ENCODE results near the gene RBMS1. TPM values are rescaled to one million over a fixed set of nuclear protein-coding genes. Genes with fewer than 3 reads are reported as not detected.

RBMS1 gene
- total and polyA plus RNA-seq, 12 donors, result 22.6 to 77.7 (median 59.0) TPM

- peak overlapping the region in 1 of 10 donors; percentile 38 for H3K27ac ChIP-seq
- DNase-seq, result no peak
Observed at GRCh38 chr2:160228141-160228917, 265.3 kb downstream of the RBMS1 start.

DNA sequence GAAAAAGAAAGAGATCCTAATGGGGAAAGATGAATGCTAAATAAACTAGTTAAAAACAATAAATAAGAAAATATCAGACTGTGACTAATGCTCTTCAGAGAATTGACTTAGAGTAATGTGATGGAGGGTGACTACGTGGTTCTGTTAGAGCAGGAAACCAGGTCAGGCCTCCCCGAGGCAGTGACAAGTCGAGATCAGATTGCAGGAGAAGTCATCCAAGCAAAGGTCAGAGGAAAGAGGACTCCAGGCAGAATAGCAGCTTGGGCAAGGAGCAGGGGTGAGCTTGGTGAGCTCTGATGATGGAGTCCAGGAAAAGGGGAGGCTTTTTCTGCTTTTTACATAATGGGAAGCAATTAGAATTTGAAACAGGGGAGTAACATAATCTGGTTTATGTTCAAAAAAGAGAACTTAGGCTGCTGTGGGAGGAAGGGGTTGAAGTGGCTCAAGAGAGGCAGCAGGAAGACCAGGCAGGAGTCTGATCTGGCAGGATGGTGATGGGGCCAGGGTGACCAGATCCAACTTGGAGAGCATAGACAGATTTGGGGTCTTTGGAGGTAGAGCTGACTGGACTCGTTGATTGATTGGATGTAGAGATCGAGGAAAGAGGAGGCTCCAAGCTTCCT lies 266.2 kb downstream of the RBMS1 start:
- Histone ChIP-seq H3K27me3 (no peaks in the 10 kb centered on the region), H3K4me1 (peaks cover 0 to 47% (median 10%) of the 10 kb centered on the region in 9 donors), H3K9me3 (no peaks in the 10 kb centered on the region), H3K4me3 (no peak overlapping the region), H3K27ac (peak overlapping the region in 1 of 10 donors; percentile 38), H3K36me3 (no peaks in the 10 kb centered on the region)
- DNase-seq, result no peak
- WGBS, 2 donors, result 54 to 57% methylated on average over 5 of the region's 5 CpGs
- ATAC-seq, result peak in 1 of 8 donors; percentile 47
- TF ChIP-seq, protein P1, sequence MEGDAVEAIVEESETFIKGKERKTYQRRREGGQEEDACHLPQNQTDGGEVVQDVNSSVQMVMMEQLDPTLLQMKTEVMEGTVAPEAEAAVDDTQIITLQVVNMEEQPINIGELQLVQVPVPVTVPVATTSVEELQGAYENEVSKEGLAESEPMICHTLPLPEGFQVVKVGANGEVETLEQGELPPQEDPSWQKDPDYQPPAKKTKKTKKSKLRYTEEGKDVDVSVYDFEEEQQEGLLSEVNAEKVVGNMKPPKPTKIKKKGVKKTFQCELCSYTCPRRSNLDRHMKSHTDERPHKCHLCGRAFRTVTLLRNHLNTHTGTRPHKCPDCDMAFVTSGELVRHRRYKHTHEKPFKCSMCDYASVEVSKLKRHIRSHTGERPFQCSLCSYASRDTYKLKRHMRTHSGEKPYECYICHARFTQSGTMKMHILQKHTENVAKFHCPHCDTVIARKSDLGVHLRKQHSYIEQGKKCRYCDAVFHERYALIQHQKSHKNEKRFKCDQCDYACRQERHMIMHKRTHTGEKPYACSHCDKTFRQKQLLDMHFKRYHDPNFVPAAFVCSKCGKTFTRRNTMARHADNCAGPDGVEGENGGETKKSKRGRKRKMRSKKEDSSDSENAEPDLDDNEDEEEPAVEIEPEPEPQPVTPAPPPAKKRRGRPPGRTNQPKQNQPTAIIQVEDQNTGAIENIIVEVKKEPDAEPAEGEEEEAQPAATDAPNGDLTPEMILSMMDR (IDR thresholded peaks at IDR 0.05), result no peak
- intact Hi-C loops (cut with DNase I), result no loop called here

More at GRCh38 chr2:160228141-160228917, 265.3 kb downstream of the RBMS1 start:
- 48 to 49% methylated on average over 5 of the region's 5 CpGs for WGBS, 2 donors
- Histone ChIP-seq H3K27me3 (no peaks in the 10 kb centered on the region), H3K4me1 (peaks cover 0 to 47% (median 9%) of the 10 kb centered on the region in 9 donors), H3K4me3 (no peak overlapping the region), H3K9me3 (no peaks in the 10 kb centered on the region), H3K36me3 (no peaks in the 10 kb centered on the region)
- intact Hi-C loops (cut with DNase I), result no loop called here
- ATAC-seq, result no peak
- TF ChIP-seq, protein P1 (IDR thresholded peaks at IDR 0.05), result no peak

DNA sequence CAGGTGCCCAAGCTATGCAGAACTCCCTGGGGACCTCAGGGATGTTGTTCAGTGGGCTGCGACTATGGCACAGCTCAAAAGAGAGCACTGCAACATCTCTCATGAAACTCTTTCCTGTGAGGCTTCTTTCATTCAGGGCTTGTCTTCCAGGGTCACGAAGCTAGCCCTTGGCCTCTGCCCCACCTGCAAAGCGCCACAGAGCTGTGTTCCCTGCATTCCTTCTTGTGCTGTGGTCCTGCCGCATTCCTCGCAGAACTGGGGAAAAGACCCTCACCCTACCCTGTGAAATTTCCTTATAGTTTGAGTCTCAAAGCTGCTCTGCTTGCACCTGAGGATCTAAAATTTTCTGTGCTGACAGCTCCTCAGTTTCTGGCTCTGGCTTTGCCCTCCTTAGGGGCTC lies 267.2 kb downstream of the RBMS1 start:
- ATAC-seq, result no peak
- H3K4me3 ChIP-seq, result no peak overlapping the region
- 85 to 95% methylated on average over 5 of the region's 5 CpGs for WGBS, 2 donors
- no peak for DNase-seq
- TF ChIP-seq, protein P1 (IDR thresholded peaks at IDR 0.05), result no peak
- no peaks in the 10 kb centered on the region for H3K27me3 ChIP-seq
- H3K27ac ChIP-seq, result no peak overlapping the region
- no peaks in the 10 kb centered on the region for H3K36me3 ChIP-seq
- H3K4me1 ChIP-seq, result peaks cover under 1 to 50% (median 16%) of the 10 kb centered on the region in 9 donors
- intact Hi-C loops (cut with DNase I), result no loop called here
- no peaks in the 10 kb centered on the region for H3K9me3 ChIP-seq

DNA sequence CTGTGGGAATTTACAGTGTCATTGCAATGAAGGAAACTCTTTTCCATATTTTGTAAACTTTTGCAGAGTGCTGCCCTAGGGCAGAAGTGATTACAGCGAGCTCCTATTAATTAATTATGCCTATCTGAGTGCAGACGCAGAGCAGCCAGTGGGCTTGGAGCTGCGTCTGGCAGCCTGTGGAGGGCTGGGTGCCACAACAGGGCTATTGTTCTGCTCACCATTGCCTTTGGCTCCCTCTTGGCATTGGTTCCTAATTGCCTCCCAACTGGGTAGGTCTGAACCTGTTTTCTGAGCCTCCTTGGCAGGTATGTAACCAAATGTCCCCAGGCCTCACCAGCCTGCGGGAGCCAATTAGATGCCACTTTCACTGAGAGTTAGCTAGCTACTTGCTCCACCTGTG lies 267.9 kb downstream of the RBMS1 start:
- Histone ChIP-seq H3K4me3 (no peak overlapping the region), H3K27me3 (no peaks in the 10 kb centered on the region), H3K36me3 (no peaks in the 10 kb centered on the region), H3K9me3 (no peaks in the 10 kb centered on the region), H3K27ac (no peak overlapping the region), H3K4me1 (peaks cover 3 to 54% (median 19%) of the 10 kb centered on the region in 9 donors)
- TF ChIP-seq, protein P1 (IDR thresholded peaks at IDR 0.05), result no peak
- WGBS, 2 donors, result 64 to 81% methylated on average over 4 of the region's 4 CpGs
- DNase-seq (no peak), ATAC-seq (no peak)
- intact Hi-C loops (cut with DNase I), result no loop called here
